OCI-LY7 (cell line): Measurements from ENCODE around the gene PTPRQ. TPM values are rescaled to one million over a fixed set of nuclear protein-coding genes. Genes with fewer than 3 reads are reported as not detected.

Source experiments
- BruUV-seq: library from RNA; stranded (reverse); fragments of 400-500 nt; replicated peaks from 2 replicates; lab custom pipeline; 2021; lab: Mats Ljungman, UMichigan
- CTCF ChIA-PET: fragments of 300-600 bp; sonication (Branson Sonifier 250); formaldehyde crosslinking; loops from one replicate; lab custom pipeline; 2022; ENCODE audit warnings: antibody characterized with exemption; ENCODE audit not compliant: unreplicated experiment; lab: Charles Lee
- POLR2A ChIA-PET: fragments of 300-600 bp; sonication (Branson Sonifier 250); formaldehyde crosslinking; loops from one replicate; lab custom pipeline; 2022; ENCODE audit warnings: antibody characterized with exemption; lab: Charles Lee
- DNase-seq: peaks from one replicate; pipeline ENCODE4 v3.0.0-alpha.2; 2015; ENCODE audit warnings: low spot score
- H2AFZ ChIP-seq: fragments of 200-600 bp; sonication (generic), shearing (Covaris generic); 2 replicates; pipeline ENCODE4 v1.6.1; 2014; ENCODE audit warnings: mild to moderate bottlenecking, antibody characterized with exemption, low read length, moderate library complexity
- H3K27ac ChIP-seq: fragments of 200-600 bp; sonication (generic); 2 replicates; pipeline ENCODE4 v1.5.1; 2014; ENCODE audit warnings: mixed run types, low read depth, mild to moderate bottlenecking, moderate library complexity, low read length, inconsistent platforms; ENCODE audit not compliant: poor library complexity, severe bottlenecking
- H3K36me3 ChIP-seq: fragments of 200-600 bp; sonication (generic); 2 replicates; pipeline ENCODE4 v1.6.1; 2014; ENCODE audit warnings: mild to moderate bottlenecking, antibody characterized with exemption, low read length, moderate library complexity, mixed read lengths; ENCODE audit not compliant: insufficient read depth
- H3K4me1 ChIP-seq: fragments of 200-600 bp; sonication (generic); 2 replicates; pipeline ENCODE4 v1.5.1; 2014; ENCODE audit warnings: mild to moderate bottlenecking, low read length; ENCODE audit not compliant: insufficient read depth, poor library complexity, severe bottlenecking
- H3K4me2 ChIP-seq: fragments of 200-600 bp; sonication (generic); 2 replicates; pipeline ENCODE4 v1.6.1; 2014; ENCODE audit warnings: mild to moderate bottlenecking, low read length
- H3K4me3 ChIP-seq: fragments of 200-600 bp; sonication (generic); 2 replicates; pipeline ENCODE4 v1.5.1; 2014; ENCODE audit warnings: mild to moderate bottlenecking, low read depth, low read length; ENCODE audit not compliant: poor library complexity, severe bottlenecking
- H3K79me2 ChIP-seq: fragments of 200-600 bp; sonication (generic); 2 replicates; pipeline ENCODE4 v1.6.1; 2016; ENCODE audit warnings: low read depth, mild to moderate bottlenecking, low read length, moderate library complexity, mixed read lengths; ENCODE audit not compliant: insufficient read depth
- H3K9me2 ChIP-seq: fragments of 200-600 bp; sonication (generic); 2 replicates; pipeline ENCODE4 v1.6.1; 2016; ENCODE audit warnings: mild to moderate bottlenecking, low read length, mixed read lengths; ENCODE audit not compliant: insufficient read depth
- H3K9me3 ChIP-seq: fragments of 200-600 bp; sonication (generic); 2 replicates; pipeline ENCODE4 v1.6.1; 2014; ENCODE audit warnings: mild to moderate bottlenecking, mixed run types, low read length, mixed read lengths
- H4K20me1 ChIP-seq: fragments of 200-600 bp; sonication (generic); 2 replicates; pipeline ENCODE4 v1.6.1; 2014; ENCODE audit warnings: mild to moderate bottlenecking, antibody characterized with exemption, low read length, moderate library complexity, mixed read lengths; ENCODE audit not compliant: insufficient read depth
- CTCF ChIP-seq: fragments of 200-600 bp; sonication (generic); conservative IDR thresholded peaks from 2 replicates; pipeline ENCODE4 v1.5.1; 2014; ENCODE audit warnings: mild to moderate bottlenecking, antibody characterized with exemption, low read length, moderate library complexity, mixed read lengths
- EZH2phosphoT487 ChIP-seq: fragments of 200-600 bp; sonication (generic); IDR thresholded peaks from 2 replicates; pipeline ENCODE4 v1.6.1; 2018; ENCODE audit warnings: low read depth, borderline replicate concordance, mild to moderate bottlenecking, mixed run types, antibody characterized with exemption, low read length, moderate library complexity, mixed read lengths
- intact Hi-C: fragments of 100-400 bp; cut with micrococcal nuclease; formaldehyde crosslinking; loops from one replicate; pipeline ENCODE4 v1.10.0; 2022; ENCODE audit not compliant: unreplicated experiment
- total RNA-seq, 2 experiments: library from RNA; depleted of rRNA in 1 of 2; stranded (reverse); fragments of >200 nt in 1 of 2; shearing (Covaris generic) in 1 of 2; gene quantifications; 2 replicates each; pipeline ENCODE4 v1.2.3, GENCODE V29; 2014 to 2022

The PTPRQ gene
- total RNA-seq, 2 experiments from 2014 or later: not detected

- intact Hi-C loops: no loop called here
- ChIA-PET CTCF (no interaction called here), POLR2A (no interaction called here)
- Histone ChIP-seq H2AFZ (no peak overlapping the region), H3K4me2 (no peak overlapping the region), H3K4me1 (no peaks in the 10 kb centered on the region), H3K36me3 (no peaks in the 10 kb centered on the region), H3K27ac (no peak overlapping the region), H4K20me1 (no peaks in the 10 kb centered on the region), H3K4me3 (no peak overlapping the region), H3K9me2 (no peaks in the 10 kb centered on the region), H3K9me3 (no peaks in the 10 kb centered on the region), H3K79me2 (no peaks in the 10 kb centered on the region)
- no TSS peak for BruUV-seq
- no peak for DNase-seq
- TF ChIP-seq EZH2phosphoT487 (no peak), CTCF (no peak)
Observed at GRCh38 chr12:80714055-80714454, 270.0 kb downstream of the PTPRQ start.

- Histone ChIP-seq H4K20me1 (no peaks in the 10 kb centered on the region; the same call in 1 of the 2 replicates), H3K4me2 (no peak overlapping the region), H2AFZ (no peak overlapping the region), H3K4me1 (no peaks in the 10 kb centered on the region), H3K9me3 (no peaks in the 10 kb centered on the region), H3K9me2 (no peaks in the 10 kb centered on the region), H3K79me2 (no peaks in the 10 kb centered on the region), H3K36me3 (no peaks in the 10 kb centered on the region), H3K4me3 (no peak overlapping the region), H3K27ac (no peak overlapping the region)
- POLR2A ChIA-PET: no interaction called here
- no TSS peak for BruUV-seq
- intact Hi-C loops: no loop called here
- DNase-seq: no peak
- CTCF ChIA-PET: no interaction called here
- TF ChIP-seq EZH2phosphoT487 (no peak), CTCF (no peak)
Observed at GRCh38 chr12:80714846-80715245, 270.8 kb downstream of the PTPRQ start.

- DNase-seq: no peak
- Histone ChIP-seq H3K4me3 (no peak overlapping the region), H3K79me2 (no peaks in the 10 kb centered on the region), H3K9me2 (no peaks in the 10 kb centered on the region), H3K4me2 (no peak overlapping the region), H3K9me3 (no peaks in the 10 kb centered on the region), H3K4me1 (no peaks in the 10 kb centered on the region), H4K20me1 (no peaks in the 10 kb centered on the region; the same call in 1 of the 2 replicates), H2AFZ (no peak overlapping the region), H3K36me3 (no peaks in the 10 kb centered on the region), H3K27ac (no peak overlapping the region)
- no peak for TF ChIP-seq EZH2phosphoT487
- TF ChIP-seq CTCF: no peak
- intact Hi-C loops: no loop called here
- BruUV-seq: no TSS peak
- ChIA-PET CTCF (no interaction called here), POLR2A (no interaction called here)
Observed at GRCh38 chr12:80715713-80716249, 271.7 kb downstream of the PTPRQ start.
